ENCODE results near the gene TCHP. TPM values are rescaled to one million over a fixed set of nuclear protein-coding genes. Genes with fewer than 3 reads are reported as not detected.

The TCHP gene
- total and polyA plus RNA-seq, 2 of the 13 experiments (the other 11 are each of a cell fraction or from before 2014, with no cell fraction given), result 6.7 to 12.2 TPM

DNA sequence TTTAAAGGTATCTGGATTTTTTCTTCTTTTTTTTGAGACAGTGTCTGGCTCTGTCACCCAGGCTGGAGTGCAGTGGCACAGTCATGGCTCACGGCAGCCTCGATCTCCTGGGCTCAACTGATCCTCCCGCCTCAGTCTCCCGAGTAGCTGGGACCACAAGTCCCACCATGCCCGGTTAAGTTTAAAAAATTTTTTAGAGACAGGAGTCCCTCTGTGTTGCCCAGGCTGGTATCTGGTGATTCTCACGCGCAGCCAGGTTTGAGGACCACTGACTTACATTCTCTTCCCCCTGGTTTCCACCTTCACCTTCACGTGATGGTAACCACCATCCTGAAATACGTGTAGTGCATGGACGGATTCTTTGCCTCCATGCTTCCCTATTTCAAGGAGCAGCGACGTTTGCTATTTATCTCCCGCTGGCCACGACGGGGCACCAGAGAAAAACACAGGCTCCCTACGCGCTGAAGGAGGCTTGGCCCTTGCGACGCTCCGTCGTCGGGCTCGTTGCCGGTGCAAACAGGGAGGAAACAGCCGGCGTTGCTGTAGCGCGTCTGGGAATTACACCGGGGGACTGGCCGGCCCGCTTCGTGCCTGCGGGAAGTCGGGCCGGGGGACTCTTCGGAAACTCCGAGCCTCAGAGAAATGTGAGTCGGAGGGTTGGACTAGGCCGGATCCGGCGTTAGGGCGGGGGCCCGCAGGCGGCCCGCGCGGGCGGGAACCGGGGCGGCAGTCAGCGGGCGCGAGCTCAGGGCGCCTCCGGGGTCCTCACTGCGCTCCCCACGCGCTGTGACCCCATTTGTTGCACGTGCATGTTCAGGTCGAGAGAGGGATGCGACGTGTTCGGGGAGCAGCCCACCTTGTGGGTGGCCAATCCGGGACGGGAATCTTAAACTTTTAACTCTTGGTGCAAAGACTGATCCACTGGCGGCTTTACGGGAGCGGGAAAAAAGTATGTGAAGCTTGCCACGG is at the start of gene TCHP (continued):
- TF ChIP-seq UBTF (CRISPR knock-in tag; IDR thresholded peaks at IDR 0.05), result peak; percentile 93
- peak; percentile 50; the same call in 1 of the 2 replicates for TF ChIP-seq ZNF614 (CRISPR knock-in tag; IDR thresholded peaks at IDR 0.05; ENCODE audit: borderline replicate concordance)
- peak; percentile 85 for TF ChIP-seq ZBTB25 (CRISPR knock-in tag; IDR thresholded peaks at IDR 0.05)
- peak; percentile 17; the same call in 1 of the 2 replicates for TF ChIP-seq ZNF276 (CRISPR knock-in tag; IDR thresholded peaks at IDR 0.05; ENCODE audit: low read depth)
- TF ChIP-seq ZNF800 (CRISPR knock-in tag; IDR thresholded peaks at IDR 0.05), result peak; percentile 71; the same call in 1 of the 2 replicates
- 0 out of 2 replicates have a peak, but pooled peaks have one; percentile 35 for TF ChIP-seq ZNF138 (CRISPR knock-in tag; IDR thresholded peaks at IDR 0.05; ENCODE audit: low read depth)
- TF ChIP-seq AGO2 (optimal IDR thresholded peaks at IDR 0.05; ENCODE audit: low read depth, low read length), result peak; percentile 40
- 0 out of 2 replicates have a peak, but pooled peaks have one; percentile 76 for TF ChIP-seq AHR (CRISPR knock-in tag; IDR thresholded peaks at IDR 0.05)
- no peak for TF ChIP-seq ADNP (CRISPR knock-in tag; IDR thresholded peaks at IDR 0.05)
- TF ChIP-seq ZNF883 (CRISPR knock-in tag; IDR thresholded peaks at IDR 0.05; ENCODE audit: not compliant biosample characterization), result peak; percentile 18
- 0 out of 2 replicates have a peak, but pooled peaks have one; percentile 50 for TF ChIP-seq CENPT (CRISPR knock-in tag; IDR thresholded peaks at IDR 0.05; ENCODE audit: low read depth)
- TF ChIP-seq ETV6 (CRISPR knock-in tag; conservative IDR thresholded peaks at IDR 0.05), result 0 out of 2 replicates have a peak, but pooled peaks have one; percentile 76
- peak; percentile 70; the same call in 1 of the 2 replicates for TF ChIP-seq ZBTB38 (CRISPR knock-in tag; IDR thresholded peaks at IDR 0.05)
- peak; percentile 77 for TF ChIP-seq PHF20 (CRISPR knock-in tag; IDR thresholded peaks at IDR 0.05)
- TF ChIP-seq CAMTA2 (CRISPR knock-in tag; IDR thresholded peaks at IDR 0.05; ENCODE audit: borderline replicate concordance), result 0 out of 2 replicates have a peak, but pooled peaks have one; percentile 67
- TF ChIP-seq GABPB1 (CRISPR knock-in tag; IDR thresholded peaks at IDR 0.05), result peak; percentile 80
- TF ChIP-seq GZF1 (CRISPR knock-in tag; IDR thresholded peaks at IDR 0.05), result 0 out of 2 replicates have a peak, but pooled peaks have one; percentile 27
- peak; percentile 90 for TF ChIP-seq ZSCAN29 (CRISPR knock-in tag; conservative IDR thresholded peaks at IDR 0.05)
- no peak for TF ChIP-seq PRPF4 (IDR thresholded peaks at IDR 0.05; ENCODE audit: low read depth, low read length, poor library complexity, severe bottlenecking)
- TF ChIP-seq FOXA3 (CRISPR knock-in tag; IDR thresholded peaks at IDR 0.05), result peak; percentile 63
- TF ChIP-seq ASH2L (IDR thresholded peaks at IDR 0.05; ENCODE audit: insufficient read length, low read depth, low read length), result peak; percentile 95

All from HepG2 (cell line).